Activated CD8-positive, alpha-beta T cell treated with anti-CD3 and anti-CD28 coated beads for 36 hours (primary cell): ENCODE results near the gene SCYL3. TPM values are rescaled to one million over a fixed set of nuclear protein-coding genes. Genes with fewer than 3 reads are reported as not detected.
A peak's percentile ranks its signal among the peaks of the same experiment; 100 is the strongest.

ENCODE experiments used
- ATAC-seq: fragments of 200-7000 bp; cut with Tn5 transposase; one replicate; pipeline ENCODE4 v1.10.0; 2021; ENCODE audit warnings: mild to moderate bottlenecking, moderate library complexity
- CTCF ChIA-PET: fragments of 350-600 bp; sonication (Branson Sonifier 250); formaldehyde crosslinking; loops from one replicate; lab custom pipeline; 2021; ENCODE audit warnings: antibody characterized with exemption; lab: Charles Lee
- POLR2A ChIA-PET: fragments of 350-600 bp; sonication (Branson Sonifier 250); formaldehyde crosslinking; loops from one replicate; lab custom pipeline; 2021; ENCODE audit warnings: antibody characterized with exemption; lab: Charles Lee
- DNase-seq: peaks from one replicate; pipeline ENCODE4 v3.0.0-alpha.2; 2020
- H3K27ac Mint-ChIP-seq: one replicate; pipeline ENCODE4 v1.8.0; 2021; ENCODE audit warnings: mild to moderate bottlenecking, mixed read lengths
- H3K27me3 Mint-ChIP-seq: one replicate; pipeline ENCODE4 v1.8.0; 2021; ENCODE audit warnings: mixed read lengths
- H3K36me3 Mint-ChIP-seq: one replicate; pipeline ENCODE4 v1.8.0; 2021; ENCODE audit warnings: low read depth, mixed read lengths
- H3K4me1 Mint-ChIP-seq: one replicate; pipeline ENCODE4 v1.8.0; 2021; ENCODE audit warnings: low read depth, mixed read lengths
- H3K4me3 Mint-ChIP-seq: one replicate; pipeline ENCODE4 v1.8.0; 2021; ENCODE audit warnings: mild to moderate bottlenecking, moderate library complexity, mixed read lengths
- H3K9me3 Mint-ChIP-seq: one replicate; pipeline ENCODE4 v1.8.0; 2021; ENCODE audit warnings: mixed read lengths
- intact Hi-C: fragments of 100-400 bp; cut with micrococcal nuclease; formaldehyde crosslinking; loops from one replicate; pipeline ENCODE4 v1.10.0; 2022
- total RNA-seq, 2 experiments: library from RNA; stranded (reverse); gene quantifications; one replicate each; pipeline ENCODE4 v1.2.3, GENCODE V29; 2021
- TF ChIP-seq, protein P1 (sequence below): fragments of 200-600 bp; IDR thresholded peaks from one replicate; pipeline ENCODE4 v1.8.0; 2022; ENCODE audit warnings: antibody characterized with exemption, mild to moderate bottlenecking

SCYL3 gene
- total RNA-seq, 2 experiments from 2014 or later: 7.7 to 8.4 TPM

DNA sequence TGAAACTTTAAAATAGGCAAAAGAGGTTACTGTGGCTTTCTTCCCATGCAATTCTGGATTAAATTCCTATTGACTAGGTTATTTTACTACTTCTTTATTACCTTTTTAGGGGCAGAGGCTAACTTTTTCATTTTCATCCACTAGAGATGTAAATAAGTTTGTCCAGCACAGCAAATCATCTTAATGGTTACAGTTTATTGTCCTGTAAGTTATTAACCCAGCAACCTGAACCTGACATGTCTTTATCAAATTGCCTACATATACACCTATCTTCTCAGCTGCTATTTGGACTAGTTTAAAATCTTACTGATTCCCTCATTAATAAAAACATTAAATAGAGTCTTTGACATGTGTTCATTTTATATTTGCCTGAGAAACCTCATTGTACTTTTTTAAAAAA lies 6.9 kb upstream of the SCYL3 start:
- DNase-seq (no peak), ATAC-seq (no peak)
- no peak overlapping the region for H3K27ac Mint-ChIP-seq
- no peak overlapping the region for H3K4me3 Mint-ChIP-seq
- intact Hi-C loops: no loop called here
- H3K9me3 Mint-ChIP-seq: no peaks in the 10 kb centered on the region
- peaks cover 10% of the 10 kb centered on the region for H3K4me1 Mint-ChIP-seq
- POLR2A ChIA-PET: interaction anchor here (0.6 to 0.7 kb wide), 2 partner anchors 58 to 1873 kb away, joined by 3 to 4 read pairs; no protein-coding TSS in a partner anchor
- peaks cover 3% of the 10 kb centered on the region for H3K27me3 Mint-ChIP-seq
- H3K36me3 Mint-ChIP-seq: no peaks in the 10 kb centered on the region
- CTCF ChIA-PET: no interaction called here
- TF ChIP-seq, protein P1, sequence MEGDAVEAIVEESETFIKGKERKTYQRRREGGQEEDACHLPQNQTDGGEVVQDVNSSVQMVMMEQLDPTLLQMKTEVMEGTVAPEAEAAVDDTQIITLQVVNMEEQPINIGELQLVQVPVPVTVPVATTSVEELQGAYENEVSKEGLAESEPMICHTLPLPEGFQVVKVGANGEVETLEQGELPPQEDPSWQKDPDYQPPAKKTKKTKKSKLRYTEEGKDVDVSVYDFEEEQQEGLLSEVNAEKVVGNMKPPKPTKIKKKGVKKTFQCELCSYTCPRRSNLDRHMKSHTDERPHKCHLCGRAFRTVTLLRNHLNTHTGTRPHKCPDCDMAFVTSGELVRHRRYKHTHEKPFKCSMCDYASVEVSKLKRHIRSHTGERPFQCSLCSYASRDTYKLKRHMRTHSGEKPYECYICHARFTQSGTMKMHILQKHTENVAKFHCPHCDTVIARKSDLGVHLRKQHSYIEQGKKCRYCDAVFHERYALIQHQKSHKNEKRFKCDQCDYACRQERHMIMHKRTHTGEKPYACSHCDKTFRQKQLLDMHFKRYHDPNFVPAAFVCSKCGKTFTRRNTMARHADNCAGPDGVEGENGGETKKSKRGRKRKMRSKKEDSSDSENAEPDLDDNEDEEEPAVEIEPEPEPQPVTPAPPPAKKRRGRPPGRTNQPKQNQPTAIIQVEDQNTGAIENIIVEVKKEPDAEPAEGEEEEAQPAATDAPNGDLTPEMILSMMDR: no peak

DNA sequence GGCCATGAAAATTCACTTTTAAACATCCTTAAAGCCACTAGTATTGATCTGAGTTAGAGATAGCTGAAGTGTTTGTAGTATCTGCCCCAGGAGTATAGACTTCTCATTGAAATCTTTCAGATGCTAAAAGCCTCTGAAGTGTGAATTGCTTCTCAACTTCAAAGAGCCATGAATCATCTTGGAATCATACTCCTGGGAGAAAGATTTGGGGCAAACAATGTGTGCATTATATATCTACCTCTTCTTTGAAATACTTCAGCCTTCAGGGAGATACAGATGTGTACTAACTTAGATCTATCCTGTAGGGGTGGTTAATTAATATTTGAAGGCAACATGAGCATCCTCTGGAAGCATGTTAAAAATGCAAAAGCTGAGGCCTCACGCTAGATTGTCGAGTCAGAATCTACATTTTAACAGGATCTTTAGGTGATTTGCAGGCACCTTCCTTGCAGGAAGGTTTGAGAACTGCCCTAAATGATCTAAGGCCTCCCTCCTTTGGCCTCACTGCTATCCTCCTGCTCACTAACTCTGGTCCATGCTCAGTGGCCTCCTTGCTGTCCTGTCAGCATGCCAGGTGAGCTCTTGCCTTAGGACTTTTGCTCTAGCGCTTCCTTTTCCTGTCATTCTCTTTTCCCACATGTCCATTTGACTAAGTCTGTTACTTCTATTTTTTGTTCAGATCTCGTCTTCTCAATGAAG lies 6.0 kb upstream of the SCYL3 start:
- DNase-seq (no peak), ATAC-seq (no peak)
- ChIA-PET CTCF (no interaction called here), POLR2A (no interaction called here)
- TF ChIP-seq, protein P1: no peak
- intact Hi-C loops: loop anchor here (10.0 kb wide), 2 partner anchors 105 to 175 kb away; partner anchors contain the start of genes KIFAP3 and METTL18
- Mint-ChIP-seq H3K27ac (no peak overlapping the region), H3K27me3 (peaks cover 3% of the 10 kb centered on the region), H3K36me3 (no peaks in the 10 kb centered on the region), H3K9me3 (no peaks in the 10 kb centered on the region), H3K4me1 (peaks cover 13% of the 10 kb centered on the region), H3K4me3 (no peak overlapping the region)

DNA sequence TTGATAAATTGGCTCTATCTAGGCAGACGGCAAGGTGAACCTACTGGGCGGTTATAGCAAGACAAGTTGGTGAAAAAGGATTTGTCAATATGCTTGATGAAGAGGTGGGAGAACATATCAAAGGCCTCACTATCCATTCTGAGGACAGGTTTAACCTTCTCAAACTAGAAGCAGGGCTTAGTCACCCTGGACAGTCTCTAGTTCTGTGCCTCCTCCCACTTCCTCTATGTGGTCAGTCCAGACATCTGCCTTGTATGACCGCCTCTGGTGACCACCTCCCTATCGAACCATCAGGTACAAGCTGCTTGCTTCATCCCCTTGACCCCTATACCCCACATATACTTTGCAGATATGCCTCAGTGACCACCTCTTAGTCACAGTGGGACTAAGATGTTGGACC lies 2.3 kb upstream of the SCYL3 start:
- intact Hi-C loops: loop anchor here (10.0 kb wide), 2 partner anchors 101 to 179 kb away; partner anchors contain the start of genes KIFAP3 and METTL18
- H3K9me3 Mint-ChIP-seq: no peaks in the 10 kb centered on the region

DNA sequence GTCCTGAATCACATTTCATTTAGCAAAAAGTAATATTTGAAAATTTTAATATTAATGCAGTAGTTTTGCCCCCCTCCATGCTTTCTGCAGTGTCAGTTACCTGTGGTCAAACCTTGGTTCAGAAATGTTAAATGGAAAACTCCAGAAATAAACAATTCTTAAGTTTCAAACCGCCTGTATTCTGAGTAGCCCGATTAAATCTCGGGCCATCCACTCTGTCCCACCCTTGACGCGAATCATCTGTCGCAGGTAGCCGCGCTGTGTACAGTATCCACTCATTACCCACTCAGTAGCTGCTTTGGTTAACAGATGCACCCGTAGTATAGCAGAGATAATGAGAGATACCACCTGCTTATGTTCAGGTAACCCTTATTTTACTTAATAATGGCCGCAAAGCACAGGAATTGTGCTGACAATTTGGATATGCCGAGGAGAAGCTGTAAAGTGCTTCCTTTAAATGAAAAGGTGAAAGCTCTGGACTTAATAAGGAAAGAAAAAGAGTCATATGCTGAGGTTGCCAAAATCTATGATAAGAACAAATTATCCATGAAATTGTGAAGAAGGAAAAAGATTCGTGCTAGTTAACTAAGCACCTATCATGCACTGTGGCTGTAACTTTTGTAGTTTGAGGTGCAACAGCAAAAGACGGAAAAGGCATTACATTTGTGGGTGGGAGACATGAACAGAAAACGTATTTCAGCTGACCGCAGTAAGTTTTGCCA lies 889 bp upstream of the SCYL3 start:
- DNase-seq (no peak), ATAC-seq (no peak)
- TF ChIP-seq, protein P1: no peak
- CTCF ChIA-PET: interaction anchor here (1.1 to 2.0 kb wide), 4 partner anchors 34 to 1035 kb away, joined by 3 to 7 read pairs (median 4); partner anchors contain the start of gene KIFAP3
- Mint-ChIP-seq H3K36me3 (peaks cover 4% of the 10 kb centered on the region), H3K27ac (peak overlapping the region; percentile 98), H3K9me3 (no peaks in the 10 kb centered on the region), H3K4me3 (peak overlapping the region; percentile 70), H3K4me1 (peaks cover 30% of the 10 kb centered on the region), H3K27me3 (no peaks in the 10 kb centered on the region)
- intact Hi-C loops: loop anchor here (10.0 kb wide), 2 partner anchors 100 to 180 kb away; partner anchors contain the start of genes KIFAP3 and METTL18
- POLR2A ChIA-PET: interaction anchor here (0.9 to 2.8 kb wide), 5 partner anchors 8 to 100 kb away, joined by 3 to 17 read pairs (median 5); partner anchors contain the start of gene METTL18

More for the DNA sequence above, 2.3 kb upstream of the SCYL3 start:
- TF ChIP-seq, protein P1: no peak
- no peak overlapping the region for H3K27ac Mint-ChIP-seq
- no peak overlapping the region for H3K4me3 Mint-ChIP-seq
- H3K27me3 Mint-ChIP-seq: peaks cover 1% of the 10 kb centered on the region
- ATAC-seq (no peak), DNase-seq (no peak)
- H3K4me1 Mint-ChIP-seq: peaks cover 19% of the 10 kb centered on the region
- POLR2A ChIA-PET: no interaction called here
- peaks cover 4% of the 10 kb centered on the region for H3K36me3 Mint-ChIP-seq
- CTCF ChIA-PET: no interaction called here
